ENCODE data around the gene PCDHA1. TPM values are rescaled to one million over a fixed set of nuclear protein-coding genes. Genes with fewer than 3 reads are reported as not detected.

The PCDHA1 gene
- polyA plus RNA-seq, 1 of the 3 experiments (the other 2 are of a cell fraction), result 0.16 TPM

- no peaks in the 10 kb centered on the region for H3K79me2 ChIP-seq (ENCODE audit: insufficient read depth)
- no peak within 1 kb of the TSS for H3K4me3 ChIP-seq (ENCODE audit: low read depth in 2 of 2, low read length in 1 of 2)
- no peaks in the 10 kb centered on the region for H3K27me3 ChIP-seq (ENCODE audit: insufficient read depth)
- H2AFZ ChIP-seq (ENCODE audit: low read depth), result no peak within 1 kb of the TSS
- 75% methylated on average over 23 of the region's 27 CpGs for WGBS (ENCODE audit: low lambda C conversion rate)
- ChIA-PET POLR2A (no interaction called here), CTCF (interaction anchor here (0.6 to 1.8 kb wide), 4 partner anchors 14 to 215 kb away, joined by 3 to 8 read pairs (median 3); partner anchors contain the start of genes PCDHA4 and PCDHA8)
- no peaks in the 10 kb centered on the region for H4K20me1 ChIP-seq (ENCODE audit: insufficient read depth)
- H3K9me2 ChIP-seq, result no peaks in the 10 kb centered on the region
- H3K9ac ChIP-seq, result no peak within 1 kb of the TSS
- no peak for DNase-seq
- TF ChIP-seq MAX (IDR thresholded peaks at IDR 0.05; ENCODE audit: low read depth) (no peak), POLR2AphosphoS5 (IDR thresholded peaks at IDR 0.05; ENCODE audit: low read depth, low read length) (no peak), RFX5 (IDR thresholded peaks at IDR 0.05; ENCODE audit: low read length) (no peak), NRF1 (IDR thresholded peaks at IDR 0.05; ENCODE audit: low read depth, low read length) (no peak), MXI1 (IDR thresholded peaks at IDR 0.05; ENCODE audit: low read depth, low read length) (no peak), USF1 (IDR thresholded peaks at IDR 0.05; ENCODE audit: borderline replicate concordance, low read depth) (no peak), MEF2A (IDR thresholded peaks at IDR 0.05; ENCODE audit: borderline replicate concordance, low read depth) (no peak), EZH2phosphoT487 (IDR thresholded peaks at IDR 0.05; ENCODE audit: borderline replicate concordance, low read depth) (no peak)
- TF ChIP-seq, protein P1, sequence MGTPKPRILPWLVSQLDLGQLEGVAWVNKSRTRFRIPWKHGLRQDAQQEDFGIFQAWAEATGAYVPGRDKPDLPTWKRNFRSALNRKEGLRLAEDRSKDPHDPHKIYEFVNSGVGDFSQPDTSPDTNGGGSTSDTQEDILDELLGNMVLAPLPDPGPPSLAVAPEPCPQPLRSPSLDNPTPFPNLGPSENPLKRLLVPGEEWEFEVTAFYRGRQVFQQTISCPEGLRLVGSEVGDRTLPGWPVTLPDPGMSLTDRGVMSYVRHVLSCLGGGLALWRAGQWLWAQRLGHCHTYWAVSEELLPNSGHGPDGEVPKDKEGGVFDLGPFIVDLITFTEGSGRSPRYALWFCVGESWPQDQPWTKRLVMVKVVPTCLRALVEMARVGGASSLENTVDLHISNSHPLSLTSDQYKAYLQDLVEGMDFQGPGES (IDR thresholded peaks at IDR 0.05; ENCODE audit: low read depth, low read length), result no peak
- no peaks in the 10 kb centered on the region for H3K9me3 ChIP-seq
- no peaks in the 10 kb centered on the region for H3K36me3 ChIP-seq (replicated peaks in 1 of 2; ENCODE audit: control insufficient read depth in 1 of 2, insufficient read depth in 2 of 2, low read length in 1 of 2)
- H3K27ac ChIP-seq (ENCODE audit: low read depth in 2 of 2, low read length in 1 of 2), result no peak within 1 kb of the TSS
- no peaks in the 10 kb centered on the region for H3K4me1 ChIP-seq (ENCODE audit: control insufficient read depth in 1 of 2, insufficient read depth in 2 of 2, low read depth in 1 of 2, low read length in 1 of 2)
- no peaks in the 10 kb centered on the region for H3F3A ChIP-seq (replicated peaks; ENCODE audit: insufficient read depth)
- H3K4me2 ChIP-seq, result no peak within 1 kb of the TSS
Observed at GRCh38 chr5:140827704-140828361, 41.9 kb downstream of the PCDHA1 start, which contains the start of gene PCDHA6. TSS of gene PCDHA6 (plus strand) at chr5:140827960. CDS start at chr5:140828092, 132 bp downstream.

DNA sequence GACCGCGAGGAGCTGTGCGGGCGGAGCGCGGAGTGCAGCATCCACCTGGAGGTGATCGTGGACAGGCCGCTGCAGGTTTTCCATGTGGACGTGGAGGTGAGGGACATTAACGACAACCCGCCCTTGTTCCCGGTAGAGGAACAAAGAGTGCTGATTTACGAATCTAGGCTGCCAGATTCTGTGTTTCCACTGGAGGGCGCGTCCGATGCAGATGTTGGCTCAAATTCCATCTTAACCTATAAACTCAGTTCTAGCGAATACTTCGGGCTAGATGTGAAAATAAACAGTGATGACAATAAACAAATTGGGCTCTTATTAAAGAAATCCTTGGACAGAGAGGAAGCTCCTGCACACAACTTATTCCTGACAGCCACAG lies 42.4 kb downstream of the PCDHA1 start:
- no peak overlapping the region for H3K9ac ChIP-seq
- TF ChIP-seq TAF1 (IDR thresholded peaks at IDR 0.05; ENCODE audit: borderline replicate concordance, low read depth, low read length) (no peak), RFX5 (IDR thresholded peaks at IDR 0.05; ENCODE audit: low read length) (no peak), EP300 (IDR thresholded peaks at IDR 0.05; ENCODE audit: borderline replicate concordance in 1 of 2, low read depth in 1 of 2, low read length in 1 of 2) (no peak), SMC3 (IDR thresholded peaks at IDR 0.05; ENCODE audit: low read depth, low read length) (no peak), TEAD4 (IDR thresholded peaks at IDR 0.05; ENCODE audit: borderline replicate concordance, insufficient read depth) (no peak), POLR2AphosphoS5 (IDR thresholded peaks at IDR 0.05; ENCODE audit: low read depth, low read length) (no peak), NFIC (IDR thresholded peaks at IDR 0.05; ENCODE audit: borderline replicate concordance) (no peak), USF2 (IDR thresholded peaks at IDR 0.05; ENCODE audit: borderline replicate concordance, low read depth, low read length) (no peak), MAX (IDR thresholded peaks at IDR 0.05; ENCODE audit: low read depth) (no peak), ELF1 (IDR thresholded peaks at IDR 0.05) (no peak), ZBTB33 (IDR thresholded peaks at IDR 0.05; ENCODE audit: borderline replicate concordance, low read depth) (no peak), GATA2 (CRISPR knock-in tag; IDR thresholded peaks at IDR 0.05) (no peak)
- H2AFZ ChIP-seq (ENCODE audit: low read depth), result no peak overlapping the region
- DNase-seq, result no peak
- no peaks in the 10 kb centered on the region for H3F3A ChIP-seq (replicated peaks; ENCODE audit: insufficient read depth)
- H3K9me2 ChIP-seq, result no peaks in the 10 kb centered on the region
- no peak overlapping the region for H3K4me2 ChIP-seq
- ChIA-PET POLR2A (no interaction called here), CTCF (interaction anchor here (1.8 kb wide), 1 partner anchor 212 kb away, joined by 8 read pairs; no protein-coding TSS in a partner anchor)
- no peaks in the 10 kb centered on the region for H3K27me3 ChIP-seq (ENCODE audit: insufficient read depth)
- no peaks in the 10 kb centered on the region for H3K79me2 ChIP-seq (ENCODE audit: insufficient read depth)
- WGBS (ENCODE audit: low lambda C conversion rate), result 83% methylated on average over 18 of the region's 18 CpGs
- no peaks in the 10 kb centered on the region for H3K36me3 ChIP-seq (replicated peaks in 1 of 2; ENCODE audit: control insufficient read depth in 1 of 2, insufficient read depth in 2 of 2, low read length in 1 of 2)
- no peaks in the 10 kb centered on the region for H3K9me3 ChIP-seq
- H3K4me1 ChIP-seq (ENCODE audit: control insufficient read depth in 1 of 2, insufficient read depth in 2 of 2, low read depth in 1 of 2, low read length in 1 of 2), result no peaks in the 10 kb centered on the region
- H4K20me1 ChIP-seq (ENCODE audit: insufficient read depth), result no peaks in the 10 kb centered on the region
- no peak overlapping the region for H3K27ac ChIP-seq (ENCODE audit: low read depth in 2 of 2, low read length in 1 of 2)
- H3K4me3 ChIP-seq (ENCODE audit: low read depth in 2 of 2, low read length in 1 of 2), result no peak overlapping the region
